ENCODE data around the gene PTBP3. TPM values are rescaled to one million over a fixed set of nuclear protein-coding genes. Genes with fewer than 3 reads are reported as not detected.
"Not testable (repeated sequence)": the region's sequence is repeated elsewhere in the genome, so short reads cannot be mapped to it uniquely, and the experiment has no call there.

The PTBP3 gene
- total RNA-seq, 1 donor from 2014 or later: 108 TPM

DNA sequence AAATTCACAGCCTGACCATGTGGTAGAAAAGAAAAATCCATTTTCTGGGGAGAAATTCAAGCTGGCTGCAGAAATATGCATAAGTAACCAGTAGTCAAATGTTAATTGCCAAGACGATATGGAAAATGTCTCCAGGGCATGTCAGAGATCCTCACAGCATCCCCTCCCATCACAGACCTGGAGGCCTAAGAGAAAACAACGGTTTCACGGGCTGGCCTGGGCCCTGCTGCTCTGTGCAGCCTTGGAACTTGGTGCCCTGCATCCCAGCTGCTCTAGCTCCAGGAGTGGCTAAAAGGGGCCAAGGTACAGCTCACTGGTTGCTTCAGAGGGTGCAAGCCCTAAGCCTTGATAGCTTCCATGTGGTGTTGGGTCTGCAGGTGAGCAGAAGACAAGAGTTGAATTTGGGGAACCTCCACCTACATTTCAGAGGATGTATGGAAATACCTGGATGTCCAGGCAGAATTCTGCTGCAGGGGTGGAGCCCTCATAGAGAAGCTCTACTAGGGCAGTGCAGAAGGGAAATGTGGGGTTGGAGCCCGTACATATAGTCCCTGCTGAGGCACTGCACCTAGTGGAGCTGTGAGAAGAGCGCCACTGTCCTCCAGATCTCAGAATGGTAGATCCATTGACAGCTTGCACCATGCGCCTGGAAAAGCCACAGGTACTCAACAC is 49.7 kb downstream of the PTBP3 start:
- Mint-ChIP-seq H3K4me3 (ENCODE audit: unreplicated experiment) (no peak overlapping the region), H3K9me3 (ENCODE audit: unreplicated experiment) (peaks cover 5% of the 10 kb centered on the region), H3K27ac (ENCODE audit: unreplicated experiment) (no peak overlapping the region), H3K4me1 (ENCODE audit: low read depth, unreplicated experiment) (peaks cover 5% of the 10 kb centered on the region), H3K36me3 (ENCODE audit: low read depth, unreplicated experiment) (peaks cover 33% of the 10 kb centered on the region), H3K27me3 (ENCODE audit: low read depth, unreplicated experiment) (no peaks in the 10 kb centered on the region)
- H3K4me3 ChIP-seq (ENCODE audit: insufficient read depth, low read depth, low read length): no peak overlapping the region
- peaks cover 23% of the 10 kb centered on the region for H4K20me1 ChIP-seq (ENCODE audit: insufficient read depth, low read length)
- peaks cover 30% of the 10 kb centered on the region for H3K79me2 ChIP-seq (ENCODE audit: insufficient read depth, low read length)
- DNase-seq (ENCODE audit: low read depth) (no peak), FAIRE-seq (no peak)
- no peaks in the 10 kb centered on the region for H3K4me1 ChIP-seq (ENCODE audit: insufficient read depth, low read length)
- no peak overlapping the region for H3K27ac ChIP-seq (ENCODE audit: low read depth, low read length)
- no peaks in the 10 kb centered on the region for H3K36me3 ChIP-seq (ENCODE audit: insufficient read depth, low read length)
- no peak overlapping the region for H3K9ac ChIP-seq (ENCODE audit: low read length)
- H3K9me3 ChIP-seq (ENCODE audit: insufficient read depth, low read depth, low read length): peaks cover 6% of the 10 kb centered on the region
- no peak overlapping the region for H2AFZ ChIP-seq (ENCODE audit: low read depth, low read length)
- no peak overlapping the region for H3K4me2 ChIP-seq (ENCODE audit: low read length)
- no peaks in the 10 kb centered on the region for H3K27me3 ChIP-seq (ENCODE audit: insufficient read depth, low read length)
- TF ChIP-seq EZH2 (IDR thresholded peaks at IDR 0.05; ENCODE audit: insufficient read depth, low read length): no peak
- TF ChIP-seq, protein P1, sequence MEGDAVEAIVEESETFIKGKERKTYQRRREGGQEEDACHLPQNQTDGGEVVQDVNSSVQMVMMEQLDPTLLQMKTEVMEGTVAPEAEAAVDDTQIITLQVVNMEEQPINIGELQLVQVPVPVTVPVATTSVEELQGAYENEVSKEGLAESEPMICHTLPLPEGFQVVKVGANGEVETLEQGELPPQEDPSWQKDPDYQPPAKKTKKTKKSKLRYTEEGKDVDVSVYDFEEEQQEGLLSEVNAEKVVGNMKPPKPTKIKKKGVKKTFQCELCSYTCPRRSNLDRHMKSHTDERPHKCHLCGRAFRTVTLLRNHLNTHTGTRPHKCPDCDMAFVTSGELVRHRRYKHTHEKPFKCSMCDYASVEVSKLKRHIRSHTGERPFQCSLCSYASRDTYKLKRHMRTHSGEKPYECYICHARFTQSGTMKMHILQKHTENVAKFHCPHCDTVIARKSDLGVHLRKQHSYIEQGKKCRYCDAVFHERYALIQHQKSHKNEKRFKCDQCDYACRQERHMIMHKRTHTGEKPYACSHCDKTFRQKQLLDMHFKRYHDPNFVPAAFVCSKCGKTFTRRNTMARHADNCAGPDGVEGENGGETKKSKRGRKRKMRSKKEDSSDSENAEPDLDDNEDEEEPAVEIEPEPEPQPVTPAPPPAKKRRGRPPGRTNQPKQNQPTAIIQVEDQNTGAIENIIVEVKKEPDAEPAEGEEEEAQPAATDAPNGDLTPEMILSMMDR (IDR thresholded peaks at IDR 0.05; ENCODE audit: insufficient read depth, low read depth, low read length): no peak

DNA sequence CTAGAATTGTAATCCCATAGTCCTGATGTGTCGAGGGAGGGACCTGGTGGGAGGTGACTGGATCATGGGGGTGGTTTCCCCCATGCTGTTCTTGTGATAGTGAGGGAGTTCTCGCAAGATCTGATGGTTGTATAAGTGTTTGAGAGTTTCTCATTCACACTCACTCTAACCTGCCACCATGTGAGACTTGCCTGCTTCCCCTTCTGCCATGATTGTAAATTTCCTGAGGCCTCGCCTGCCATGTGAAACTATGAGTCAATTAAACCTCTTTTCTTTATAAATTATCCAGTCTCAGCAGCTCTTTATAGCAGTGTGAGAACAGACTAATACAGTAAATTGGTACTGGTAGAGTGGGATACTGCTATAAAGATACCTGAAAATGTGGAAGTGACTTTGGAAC is 50.6 kb downstream of the PTBP3 start:
- not testable (repeated sequence) for H2AFZ ChIP-seq (ENCODE audit: low read depth, low read length)

DNA sequence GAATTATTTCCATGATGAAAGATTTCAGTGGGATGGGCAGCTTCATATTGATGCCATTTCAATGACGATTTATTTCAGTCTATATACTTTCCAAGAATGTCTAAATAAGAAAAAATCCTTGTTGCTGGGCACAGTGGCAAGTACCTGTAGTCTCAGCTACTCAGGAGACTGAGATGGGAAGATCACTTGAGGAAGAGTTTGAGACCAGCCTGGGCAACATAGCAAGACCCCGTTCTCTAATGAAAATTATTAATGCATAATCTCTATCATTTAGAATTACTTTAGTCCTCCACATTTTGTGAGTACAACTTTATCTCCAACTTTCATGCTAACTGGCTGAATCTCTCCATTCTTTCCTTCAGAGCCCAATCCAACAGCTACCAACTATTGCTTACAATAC is 52.5 kb downstream of the PTBP3 start:
- Mint-ChIP-seq H3K27ac (ENCODE audit: unreplicated experiment) (no peak overlapping the region), H3K4me3 (ENCODE audit: unreplicated experiment) (no peak overlapping the region), H3K27me3 (ENCODE audit: low read depth, unreplicated experiment) (no peaks in the 10 kb centered on the region), H3K4me1 (ENCODE audit: low read depth, unreplicated experiment) (peaks cover 4% of the 10 kb centered on the region), H3K36me3 (ENCODE audit: low read depth, unreplicated experiment) (peaks cover 25% of the 10 kb centered on the region), H3K9me3 (ENCODE audit: unreplicated experiment) (peaks cover 5% of the 10 kb centered on the region)
- Histone ChIP-seq H3K27me3 (ENCODE audit: insufficient read depth, low read length) (no peaks in the 10 kb centered on the region), H3K4me1 (ENCODE audit: insufficient read depth, low read length) (no peaks in the 10 kb centered on the region), H3K9me3 (ENCODE audit: insufficient read depth, low read depth, low read length) (peaks cover 6% of the 10 kb centered on the region), H3K27ac (ENCODE audit: low read depth, low read length) (no peak overlapping the region), H3K4me3 (ENCODE audit: insufficient read depth, low read depth, low read length) (no peak overlapping the region), H4K20me1 (ENCODE audit: insufficient read depth, low read length) (peaks cover 32% of the 10 kb centered on the region), H3K79me2 (ENCODE audit: insufficient read depth, low read length) (peaks cover 51% of the 10 kb centered on the region), H3K9ac (ENCODE audit: low read length) (no peak overlapping the region), H2AFZ (ENCODE audit: low read depth, low read length) (no peak overlapping the region), H3K36me3 (ENCODE audit: insufficient read depth, low read length) (no peaks in the 10 kb centered on the region), H3K4me2 (ENCODE audit: low read length) (no peak overlapping the region)
- FAIRE-seq (no peak), DNase-seq (ENCODE audit: low read depth) (no peak)
- no peak for TF ChIP-seq EZH2 (IDR thresholded peaks at IDR 0.05; ENCODE audit: insufficient read depth, low read length)
- TF ChIP-seq, protein P1 (IDR thresholded peaks at IDR 0.05; ENCODE audit: insufficient read depth, low read depth, low read length): no peak

More for the DNA sequence above, 50.6 kb downstream of the PTBP3 start:
- not testable (repeated sequence) for H3K9me3 ChIP-seq (ENCODE audit: insufficient read depth, low read depth, low read length); H3K4me3 Mint-ChIP-seq (ENCODE audit: unreplicated experiment); H3K36me3 ChIP-seq (ENCODE audit: insufficient read depth, low read length); FAIRE-seq; H3K27ac Mint-ChIP-seq (ENCODE audit: unreplicated experiment); H3K9ac ChIP-seq (ENCODE audit: low read length); H3K4me1 Mint-ChIP-seq (ENCODE audit: low read depth, unreplicated experiment); H3K9me3 Mint-ChIP-seq (ENCODE audit: unreplicated experiment); H3K27me3 Mint-ChIP-seq (ENCODE audit: low read depth, unreplicated experiment); H3K4me1 ChIP-seq (ENCODE audit: insufficient read depth, low read length); H3K4me3 ChIP-seq (ENCODE audit: insufficient read depth, low read depth, low read length); H3K27me3 ChIP-seq (ENCODE audit: insufficient read depth, low read length); H3K4me2 ChIP-seq (ENCODE audit: low read length); H3K27ac ChIP-seq (ENCODE audit: low read depth, low read length); DNase-seq (ENCODE audit: low read depth)
- peaks cover 30% of the 10 kb centered on the region for H3K36me3 Mint-ChIP-seq (ENCODE audit: low read depth, unreplicated experiment)
- H3K79me2 ChIP-seq (ENCODE audit: insufficient read depth, low read length): peaks cover 39% of the 10 kb centered on the region
- peaks cover 21% of the 10 kb centered on the region for H4K20me1 ChIP-seq (ENCODE audit: insufficient read depth, low read length)

All from astrocyte (in vitro differentiated cells and primary cell).